Ascending aorta (tissue), 2 donors: ENCODE data around the gene CENPC. TPM values are rescaled to one million over a fixed set of nuclear protein-coding genes. Genes with fewer than 3 reads are reported as not detected.

ENCODE experiments used
- DNase-seq, 2 donors: peaks; one replicate each; pipeline ENCODE4 v3.0.0-alpha.2; 2019; ENCODE audit warnings: low spot score in 2 of 2
- H3K27ac ChIP-seq, 2 donors: fragments of 200-600 bp; sonication (generic); one replicate each; pipeline ENCODE4 v1.5.1; 2016 to 2017; ENCODE audit warnings: mild to moderate bottlenecking in 1 of 2
- H3K27me3 ChIP-seq: fragments of 200-600 bp; sonication (generic); one replicate; pipeline ENCODE4 v1.5.1; 2017
- H3K36me3 ChIP-seq, 2 donors: fragments of 200-600 bp; sonication (generic); one replicate each; pipeline ENCODE4 v1.5.1; 2016
- H3K4me1 ChIP-seq, 2 donors: fragments of 200-600 bp; sonication (generic); one replicate each; pipeline ENCODE4 v1.5.1; 2016 to 2017; ENCODE audit warnings: mild to moderate bottlenecking in 1 of 2
- H3K4me3 ChIP-seq, 2 donors: fragments of 200-600 bp; sonication (generic); one replicate each; pipeline ENCODE4 v1.5.1; 2016 to 2017; ENCODE audit warnings: mild to moderate bottlenecking in 1 of 2
- H3K9me3 ChIP-seq, 2 donors: fragments of 200-600 bp; sonication (generic); one replicate each; pipeline ENCODE4 v1.5.1; 2016
- intact Hi-C: fragments of 100-400 bp; cut with DNase I; formaldehyde crosslinking; loops from one replicate; pipeline ENCODE4 v1.15.1; 2023
- total RNA-seq: library from RNA; depleted of rRNA; stranded (reverse); fragments of >200 nt; gene quantifications from one replicate; pipeline ENCODE4 v1.1.0, GENCODE V29; 2016
- TF ChIP-seq, protein P1 (sequence below), 3 experiments: fragments of 200-600 bp in 2 of 3; fragments of 450-650 bp in 1 of 3; sonication (generic) in 2 of 3; IDR thresholded peaks; one replicate each; pipeline ENCODE4 v1.5.1; 2016 to 2019; ENCODE audit warnings: antibody characterized with exemption in 3 of 3, mild to moderate bottlenecking in 1 of 3, moderate library complexity in 1 of 3

Gene CENPC
- total RNA-seq, 1 donor from 2014 or later = 5.7 TPM

DNA sequence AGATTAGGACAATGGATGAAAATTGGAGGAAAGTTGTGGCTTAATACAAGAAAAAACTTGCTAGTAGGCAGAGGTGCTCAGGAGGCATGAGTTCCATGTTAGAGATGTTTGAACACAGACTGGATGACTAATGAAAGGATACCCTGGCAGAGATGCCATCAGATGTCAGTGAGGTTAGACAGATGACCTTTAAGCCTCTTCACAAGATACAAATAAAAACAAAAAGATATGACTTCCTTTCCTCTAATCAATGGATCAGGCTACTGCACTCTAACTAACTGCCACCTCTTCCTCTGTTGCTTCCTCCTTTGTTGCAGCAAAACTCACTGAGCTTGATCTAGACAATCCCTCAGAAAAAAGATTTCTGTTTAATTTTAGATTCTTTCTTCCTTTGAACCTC is 27.9 kb upstream of the CENPC start:
- H3K27me3 ChIP-seq = no peaks in the 10 kb centered on the region
- H3K36me3 ChIP-seq = no peaks in the 10 kb centered on the region
- no peak overlapping the region for H3K27ac ChIP-seq
- no peak for DNase-seq
- H3K4me1 ChIP-seq = no peaks in the 10 kb centered on the region
- H3K9me3 ChIP-seq = no peaks in the 10 kb centered on the region
- TF ChIP-seq, protein P1, sequence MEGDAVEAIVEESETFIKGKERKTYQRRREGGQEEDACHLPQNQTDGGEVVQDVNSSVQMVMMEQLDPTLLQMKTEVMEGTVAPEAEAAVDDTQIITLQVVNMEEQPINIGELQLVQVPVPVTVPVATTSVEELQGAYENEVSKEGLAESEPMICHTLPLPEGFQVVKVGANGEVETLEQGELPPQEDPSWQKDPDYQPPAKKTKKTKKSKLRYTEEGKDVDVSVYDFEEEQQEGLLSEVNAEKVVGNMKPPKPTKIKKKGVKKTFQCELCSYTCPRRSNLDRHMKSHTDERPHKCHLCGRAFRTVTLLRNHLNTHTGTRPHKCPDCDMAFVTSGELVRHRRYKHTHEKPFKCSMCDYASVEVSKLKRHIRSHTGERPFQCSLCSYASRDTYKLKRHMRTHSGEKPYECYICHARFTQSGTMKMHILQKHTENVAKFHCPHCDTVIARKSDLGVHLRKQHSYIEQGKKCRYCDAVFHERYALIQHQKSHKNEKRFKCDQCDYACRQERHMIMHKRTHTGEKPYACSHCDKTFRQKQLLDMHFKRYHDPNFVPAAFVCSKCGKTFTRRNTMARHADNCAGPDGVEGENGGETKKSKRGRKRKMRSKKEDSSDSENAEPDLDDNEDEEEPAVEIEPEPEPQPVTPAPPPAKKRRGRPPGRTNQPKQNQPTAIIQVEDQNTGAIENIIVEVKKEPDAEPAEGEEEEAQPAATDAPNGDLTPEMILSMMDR (IDR thresholded peaks at IDR 0.05) = no peak
- no peak overlapping the region for H3K4me3 ChIP-seq
- intact Hi-C loops = no loop called here

DNA sequence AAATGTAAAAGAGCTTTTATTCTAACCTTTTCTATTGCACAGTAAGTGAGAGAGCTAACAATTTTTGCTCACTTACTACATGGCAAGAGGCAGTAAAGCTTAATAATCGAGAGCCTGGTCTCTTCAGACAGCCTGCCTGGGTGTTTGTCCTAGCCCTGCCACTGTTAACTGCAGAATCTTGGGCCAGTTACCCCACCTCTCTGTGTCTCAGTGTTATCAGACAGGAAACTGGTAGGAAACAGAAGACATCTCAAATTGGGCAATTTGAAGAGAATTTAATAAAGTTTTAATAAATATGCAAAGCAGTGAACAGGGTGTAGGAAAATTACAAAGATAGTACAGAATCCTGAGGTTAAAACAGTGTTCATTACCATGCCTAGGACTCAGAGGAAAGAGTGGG is 26.7 kb upstream of the CENPC start:
- intact Hi-C loops = no loop called here
- Histone ChIP-seq H3K4me3 (no peak overlapping the region), H3K27me3 (no peaks in the 10 kb centered on the region), H3K27ac (no peak overlapping the region), H3K9me3 (no peaks in the 10 kb centered on the region), H3K36me3 (no peaks in the 10 kb centered on the region), H3K4me1 (no peaks in the 10 kb centered on the region)
- no peak for DNase-seq
- TF ChIP-seq, protein P1 (IDR thresholded peaks at IDR 0.05) = no peak

DNA sequence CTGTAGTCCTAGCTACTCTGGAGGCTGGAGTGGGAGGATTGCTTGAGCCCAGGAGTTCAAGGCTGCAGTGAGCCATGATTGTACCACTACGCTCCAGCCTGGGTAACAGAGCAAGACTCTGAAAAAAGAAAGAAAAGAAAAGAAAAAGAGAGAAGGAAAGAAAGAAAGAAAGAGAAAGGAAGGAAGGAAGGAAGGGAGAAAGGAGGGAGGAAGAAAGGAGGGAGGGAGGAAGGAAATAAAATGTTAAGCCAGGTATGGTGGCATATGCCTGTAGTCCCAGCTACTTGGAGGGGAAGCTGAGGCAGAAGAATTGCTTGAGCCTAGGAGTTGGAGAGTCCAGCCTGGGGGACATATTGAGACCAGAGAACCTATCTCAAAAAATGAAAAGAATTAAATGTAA is 25.2 kb upstream of the CENPC start:
- H3K27me3 ChIP-seq = no peaks in the 10 kb centered on the region
- H3K4me3 ChIP-seq = no peak overlapping the region
- no peaks in the 10 kb centered on the region for H3K36me3 ChIP-seq
- no peaks in the 10 kb centered on the region for H3K4me1 ChIP-seq
- TF ChIP-seq, protein P1 (IDR thresholded peaks at IDR 0.05) = no peak
- intact Hi-C loops = no loop called here
- no peaks in the 10 kb centered on the region for H3K9me3 ChIP-seq
- DNase-seq = no peak
- H3K27ac ChIP-seq = no peak overlapping the region

DNA sequence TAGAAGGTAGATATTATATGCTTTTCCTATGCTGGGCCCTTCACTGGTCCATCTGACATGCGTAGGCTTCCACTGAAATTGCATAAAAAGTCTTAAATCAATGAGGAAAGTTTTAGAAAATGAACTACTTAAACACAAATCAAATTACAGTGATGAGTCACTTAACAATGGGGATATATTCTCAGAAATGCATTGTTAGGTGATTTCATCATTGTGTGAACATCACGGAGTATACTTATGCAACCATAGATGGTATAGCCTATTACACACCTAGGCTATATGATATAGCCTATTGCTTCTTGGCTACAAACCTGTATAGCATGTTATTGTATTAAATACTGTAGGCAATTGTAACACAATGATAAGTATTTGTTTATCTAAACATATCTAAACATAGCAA is 23.5 kb upstream of the CENPC start:
- Histone ChIP-seq H3K27me3 (no peaks in the 10 kb centered on the region), H3K9me3 (no peaks in the 10 kb centered on the region), H3K36me3 (no peaks in the 10 kb centered on the region), H3K27ac (no peak overlapping the region), H3K4me1 (no peaks in the 10 kb centered on the region), H3K4me3 (no peak overlapping the region)
- intact Hi-C loops = no loop called here
- TF ChIP-seq, protein P1 (IDR thresholded peaks at IDR 0.05) = no peak
- DNase-seq = no peak

DNA sequence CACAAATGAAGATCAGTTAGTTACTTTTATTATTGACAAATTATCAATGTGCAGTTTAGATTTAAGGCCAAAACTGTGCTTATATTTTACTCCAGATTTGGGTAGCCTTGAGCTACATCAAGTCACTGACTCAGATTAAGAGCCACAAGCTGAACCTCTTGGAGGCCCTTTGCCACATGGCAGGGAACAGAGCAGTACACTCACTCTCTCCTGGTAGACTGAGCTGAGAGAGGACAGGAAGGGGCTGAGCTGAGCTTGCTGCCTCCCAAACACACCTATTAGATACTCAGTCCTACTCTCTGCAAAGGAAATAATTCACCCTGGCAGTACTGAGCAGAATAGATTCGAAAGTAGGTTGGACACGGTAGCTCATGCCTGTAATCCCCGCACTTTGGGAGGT is 21.0 kb upstream of the CENPC start:
- H3K4me3 ChIP-seq = no peak overlapping the region
- no peaks in the 10 kb centered on the region for H3K4me1 ChIP-seq
- H3K36me3 ChIP-seq = no peaks in the 10 kb centered on the region
- intact Hi-C loops = no loop called here
- no peak overlapping the region for H3K27ac ChIP-seq
- no peaks in the 10 kb centered on the region for H3K9me3 ChIP-seq
- TF ChIP-seq, protein P1 (IDR thresholded peaks at IDR 0.05) = no peak
- no peak for DNase-seq
- H3K27me3 ChIP-seq = no peaks in the 10 kb centered on the region

DNA sequence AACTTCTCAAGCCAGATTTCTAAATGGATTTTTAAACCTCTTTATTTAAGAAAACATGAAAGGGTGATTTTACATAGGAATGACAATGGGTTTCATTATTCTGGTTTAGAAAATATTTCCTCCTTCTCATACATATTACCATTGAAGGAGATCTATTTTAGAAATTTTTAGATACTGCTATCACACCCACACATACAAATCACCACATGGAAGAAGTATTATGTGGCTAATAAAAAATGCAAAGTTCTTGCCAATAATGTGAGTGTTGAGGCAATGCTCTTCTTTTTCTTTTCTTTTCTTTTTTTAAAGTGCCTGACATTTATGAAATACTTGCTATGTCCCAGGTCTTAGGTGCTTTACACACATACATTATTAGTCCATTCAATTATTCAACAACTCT is 20.0 kb upstream of the CENPC start:
- no peaks in the 10 kb centered on the region for H3K36me3 ChIP-seq
- no peak overlapping the region for H3K4me3 ChIP-seq
- no peaks in the 10 kb centered on the region for H3K27me3 ChIP-seq
- TF ChIP-seq, protein P1 (IDR thresholded peaks at IDR 0.05) = no peak
- intact Hi-C loops = no loop called here
- no peak for DNase-seq
- H3K9me3 ChIP-seq = no peaks in the 10 kb centered on the region
- H3K4me1 ChIP-seq = no peaks in the 10 kb centered on the region
- no peak overlapping the region for H3K27ac ChIP-seq
